Measurements from ENCODE around the gene RREB1.

The RREB1 gene

GRCh38 chr6:7215798-7216231, 108.1 kb downstream of the RREB1 start:
- no peak overlapping the region for H3K4me3 ChIP-seq (replicated peaks; ENCODE audit: insufficient read depth, low read length)
- H3K27ac ChIP-seq (replicated peaks): no peak overlapping the region
- no peaks in the 10 kb centered on the region for H3K27me3 ChIP-seq (ENCODE audit: insufficient read depth, poor library complexity, severe bottlenecking)
- DNase-seq (ENCODE audit: low read depth in 1 of 2, low spot score in 1 of 2): no peak
- TF ChIP-seq REST (IDR thresholded peaks at IDR 0.05; ENCODE audit: insufficient replicate concordance, low read depth) (no peak), POLR2AphosphoS5 (IDR thresholded peaks at IDR 0.05; ENCODE audit: low read depth) (peak; percentile 30; the same call in 1 of the 2 replicates), CTCF (IDR thresholded peaks at IDR 0.05; ENCODE audit: insufficient read depth, low read length) (no peak)

GRCh38 chr6:7216941-7217621, 109.3 kb downstream of the RREB1 start:
- no peak for DNase-seq (ENCODE audit: low read depth in 1 of 2, low spot score in 1 of 2)
- Histone ChIP-seq H3K4me3 (replicated peaks; ENCODE audit: insufficient read depth, low read length) (no peak overlapping the region), H3K27me3 (ENCODE audit: insufficient read depth, poor library complexity, severe bottlenecking) (no peaks in the 10 kb centered on the region), H3K27ac (replicated peaks) (no peak overlapping the region)
- TF ChIP-seq POLR2AphosphoS5 (IDR thresholded peaks at IDR 0.05; ENCODE audit: low read depth) (no peak), SPI1 (IDR thresholded peaks at IDR 0.05; ENCODE audit: borderline replicate concordance, low read depth) (no peak), REST (IDR thresholded peaks at IDR 0.05; ENCODE audit: insufficient replicate concordance, low read depth) (no peak), GABPA (IDR thresholded peaks at IDR 0.05; ENCODE audit: low read depth) (no peak), CTCF (IDR thresholded peaks at IDR 0.05; ENCODE audit: insufficient read depth, low read length) (no peak)

GRCh38 chr6:7218406-7218988, 110.7 kb downstream of the RREB1 start:
- no peak overlapping the region for H3K4me3 ChIP-seq (replicated peaks; ENCODE audit: insufficient read depth, low read length)
- no peaks in the 10 kb centered on the region for H3K27me3 ChIP-seq (ENCODE audit: insufficient read depth, poor library complexity, severe bottlenecking)
- DNase-seq (ENCODE audit: low read depth in 1 of 2, low spot score in 1 of 2): no peak
- no peak for TF ChIP-seq POLR2AphosphoS5 (IDR thresholded peaks at IDR 0.05; ENCODE audit: low read depth)
- no peak for TF ChIP-seq REST (IDR thresholded peaks at IDR 0.05; ENCODE audit: insufficient replicate concordance, low read depth)
- TF ChIP-seq SPI1 (IDR thresholded peaks at IDR 0.05; ENCODE audit: borderline replicate concordance, low read depth): no peak
- no peak for TF ChIP-seq GABPA (IDR thresholded peaks at IDR 0.05; ENCODE audit: low read depth)
- no peak for TF ChIP-seq CTCF (IDR thresholded peaks at IDR 0.05; ENCODE audit: insufficient read depth, low read length)
- H3K27ac ChIP-seq (replicated peaks): no peak overlapping the region
